ENCODE data around the gene SUPT5H. TPM values are rescaled to one million over a fixed set of nuclear protein-coding genes. Genes with fewer than 3 reads are reported as not detected.

Gene SUPT5H
- total and polyA plus RNA-seq, 2 of the 13 experiments (the other 11 are each of a cell fraction or from before 2014, with no cell fraction given): 48.2 to 51.7 TPM

- TF ChIP-seq EZH2 (conservative IDR thresholded peaks at IDR 0.05; ENCODE audit: low read depth, low read length) (no peak), ZBTB21 (CRISPR knock-in tag; IDR thresholded peaks at IDR 0.05) (no peak), ATRX (CRISPR knock-in tag; IDR thresholded peaks at IDR 0.05; ENCODE audit: borderline replicate concordance) (no peak), RBAK (CRISPR knock-in tag; IDR thresholded peaks at IDR 0.05) (no peak), ZNF550 (CRISPR knock-in tag; IDR thresholded peaks at IDR 0.05; ENCODE audit: borderline replicate concordance) (no peak), ZNF558 (CRISPR knock-in tag; IDR thresholded peaks at IDR 0.05; ENCODE audit: borderline replicate concordance) (no peak), SUZ12 (IDR thresholded peaks at IDR 0.05; ENCODE audit: low read depth, low read length) (no peak), HNRNPH1 (optimal IDR thresholded peaks at IDR 0.05; ENCODE audit: low read depth, low read length) (no peak), NR1H2 (CRISPR knock-in tag; IDR thresholded peaks at IDR 0.05; ENCODE audit: borderline replicate concordance, low read depth) (no peak), DMAP1 (CRISPR knock-in tag; IDR thresholded peaks at IDR 0.05) (peak; percentile 92), MBNL3 (CRISPR knock-in tag; conservative IDR thresholded peaks at IDR 0.05) (no peak), TP53 (CRISPR knock-in tag; conservative IDR thresholded peaks at IDR 0.05) (no peak), ZNF784 (CRISPR knock-in tag; IDR thresholded peaks at IDR 0.05; ENCODE audit: borderline replicate concordance) (peak; percentile 98), SCMH1 (CRISPR knock-in tag; IDR thresholded peaks at IDR 0.05; ENCODE audit: borderline replicate concordance) (no peak), ZNF20 (CRISPR knock-in tag; IDR thresholded peaks at IDR 0.05) (0 out of 2 replicates have a peak, but pooled peaks have one; percentile 31), TGIF2 (CRISPR knock-in tag; IDR thresholded peaks at IDR 0.05) (peak; percentile 84; the same call in 1 of the 2 replicates), FOXP1 (IDR thresholded peaks at IDR 0.05) (no peak), FOXP1 (CRISPR knock-in tag; IDR thresholded peaks at IDR 0.05) (no peak), HES4 (CRISPR knock-in tag; IDR thresholded peaks at IDR 0.05; ENCODE audit: borderline replicate concordance) (peak; percentile 70; the same call in 1 of the 2 replicates)
- TF ChIP-seq, protein P1, sequence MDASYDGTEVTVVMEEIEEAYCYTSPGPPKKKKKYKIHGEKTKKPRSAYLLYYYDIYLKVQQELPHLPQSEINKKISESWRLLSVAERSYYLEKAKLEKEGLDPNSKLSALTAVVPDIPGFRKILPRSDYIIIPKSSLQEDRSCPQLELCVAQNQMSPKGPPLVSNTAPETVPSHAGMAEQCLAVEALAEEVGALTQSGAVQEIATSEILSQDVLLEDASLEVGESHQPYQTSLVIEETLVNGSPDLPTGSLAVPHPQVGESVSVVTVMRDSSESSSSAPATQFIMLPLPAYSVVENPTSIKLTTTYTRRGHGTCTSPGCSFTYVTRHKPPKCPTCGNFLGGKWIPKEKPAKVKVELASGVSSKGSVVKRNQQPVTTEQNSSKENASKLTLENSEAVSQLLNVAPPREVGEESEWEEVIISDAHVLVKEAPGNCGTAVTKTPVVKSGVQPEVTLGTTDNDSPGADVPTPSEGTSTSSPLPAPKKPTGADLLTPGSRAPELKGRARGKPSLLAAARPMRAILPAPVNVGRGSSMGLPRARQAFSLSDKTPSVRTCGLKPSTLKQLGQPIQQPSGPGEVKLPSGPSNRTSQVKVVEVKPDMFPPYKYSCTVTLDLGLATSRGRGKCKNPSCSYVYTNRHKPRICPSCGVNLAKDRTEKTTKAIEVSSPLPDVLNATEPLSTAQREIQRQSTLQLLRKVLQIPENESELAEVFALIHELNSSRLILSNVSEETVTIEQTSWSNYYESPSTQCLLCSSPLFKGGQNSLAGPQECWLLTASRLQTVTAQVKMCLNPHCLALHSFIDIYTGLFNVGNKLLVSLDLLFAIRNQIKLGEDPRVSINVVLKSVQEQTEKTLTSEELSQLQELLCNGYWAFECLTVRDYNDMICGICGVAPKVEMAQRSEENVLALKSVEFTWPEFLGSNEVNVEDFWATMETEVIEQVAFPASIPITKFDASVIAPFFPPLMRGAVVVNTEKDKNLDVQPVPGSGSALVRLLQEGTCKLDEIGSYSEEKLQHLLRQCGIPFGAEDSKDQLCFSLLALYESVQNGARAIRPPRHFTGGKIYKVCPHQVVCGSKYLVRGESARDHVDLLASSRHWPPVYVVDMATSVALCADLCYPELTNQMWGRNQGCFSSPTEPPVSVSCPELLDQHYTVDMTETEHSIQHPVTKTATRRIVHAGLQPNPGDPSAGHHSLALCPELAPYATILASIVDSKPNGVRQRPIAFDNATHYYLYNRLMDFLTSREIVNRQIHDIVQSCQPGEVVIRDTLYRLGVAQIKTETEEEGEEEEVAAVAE (CRISPR knock-in tag; IDR thresholded peaks at IDR 0.05; ENCODE audit: borderline replicate concordance): peak; percentile 73; the same call in 1 of the 2 replicates
- TF ChIP-seq, protein P2, sequence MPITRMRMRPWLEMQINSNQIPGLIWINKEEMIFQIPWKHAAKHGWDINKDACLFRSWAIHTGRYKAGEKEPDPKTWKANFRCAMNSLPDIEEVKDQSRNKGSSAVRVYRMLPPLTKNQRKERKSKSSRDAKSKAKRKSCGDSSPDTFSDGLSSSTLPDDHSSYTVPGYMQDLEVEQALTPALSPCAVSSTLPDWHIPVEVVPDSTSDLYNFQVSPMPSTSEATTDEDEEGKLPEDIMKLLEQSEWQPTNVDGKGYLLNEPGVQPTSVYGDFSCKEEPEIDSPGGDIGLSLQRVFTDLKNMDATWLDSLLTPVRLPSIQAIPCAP (CRISPR knock-in tag; IDR thresholded peaks at IDR 0.05; ENCODE audit: low read depth): no peak
These were observed at the start of gene SUPT5H (continued) for GRCh38 chr19:39445196-39446111.
